HG03571 (cell line): Measurements from ENCODE around the gene CELSR1.

Experiments
- ATAC-seq: cut with Tn5 transposase; IDR thresholded peaks from one replicate; pipeline ENCODE4 v1.9.1; 2021; ENCODE audit not compliant: unreplicated experiment

CELSR1 gene

GRCh38 chr22:46464296-46464695 is 73.1 kb downstream of the CELSR1 start:
- no peak for ATAC-seq

- no peak for ATAC-seq
These were observed 73.8 kb downstream of the CELSR1 start for GRCh38 chr22:46463435-46464227.

- ATAC-seq: no peak
These were observed 74.6 kb downstream of the CELSR1 start for GRCh38 chr22:46462726-46463371.

GRCh38 chr22:46461566-46462180 is 75.7 kb downstream of the CELSR1 start:
- no peak for ATAC-seq

GRCh38 chr22:46460857-46461256 is 76.6 kb downstream of the CELSR1 start:
- ATAC-seq: no peak

- no peak for ATAC-seq
These were observed 77.9 kb downstream of the CELSR1 start for GRCh38 chr22:46459347-46460065.

- no peak for ATAC-seq
These were observed 78.9 kb downstream of the CELSR1 start for GRCh38 chr22:46458525-46458924.

GRCh38 chr22:46457502-46458488 is 79.6 kb downstream of the CELSR1 start:
- ATAC-seq: no peak

- no peak for ATAC-seq
These were observed 80.6 kb downstream of the CELSR1 start for GRCh38 chr22:46456818-46457163.

GRCh38 chr22:46455446-46455845 is 82.0 kb downstream of the CELSR1 start:
- ATAC-seq: no peak

GRCh38 chr22:46454504-46455269 is 82.7 kb downstream of the CELSR1 start:
- no peak for ATAC-seq

- ATAC-seq: no peak
These were observed 83.5 kb downstream of the CELSR1 start for GRCh38 chr22:46453829-46454503.

GRCh38 chr22:46453006-46453828 is 84.2 kb downstream of the CELSR1 start:
- no peak for ATAC-seq

GRCh38 chr22:46452195-46453005 is 85.0 kb downstream of the CELSR1 start:
- no peak for ATAC-seq

- ATAC-seq: no peak
These were observed 85.7 kb downstream of the CELSR1 start for GRCh38 chr22:46451741-46452140.

GRCh38 chr22:46450931-46451561 is 86.4 kb downstream of the CELSR1 start:
- no peak for ATAC-seq
